ENCODE measurements around the gene IFFO2.

The IFFO2 gene

GRCh38 chr1:18861590-18861989 is 94.9 kb downstream of the IFFO2 start:
- no peak for TF ChIP-seq CTCF (IDR thresholded peaks at IDR 0.05)

- no peak for TF ChIP-seq CTCF (IDR thresholded peaks at IDR 0.05)
Observed at GRCh38 chr1:18861082-18861481, 95.4 kb downstream of the IFFO2 start.

- TF ChIP-seq CTCF (IDR thresholded peaks at IDR 0.05), result no peak
Observed at GRCh38 chr1:18859560-18859959, 96.9 kb downstream of the IFFO2 start, which contains the start of gene TAS1R2. TSS of gene TAS1R2 (minus strand) at chr1:18859660. CDS start at chr1:18859660, 0 bp downstream.

GRCh38 chr1:18858070-18858688 is 98.3 kb downstream of the IFFO2 start:
- no peak for TF ChIP-seq CTCF (IDR thresholded peaks at IDR 0.05)

GRCh38 chr1:18856435-18856834 is 100.0 kb downstream of the IFFO2 start:
- no peak for TF ChIP-seq CTCF (IDR thresholded peaks at IDR 0.05)

- no peak for TF ChIP-seq CTCF (IDR thresholded peaks at IDR 0.05)
Observed at GRCh38 chr1:18855573-18855972, 100.9 kb downstream of the IFFO2 start.

- no peak; the same call in 1 of the 2 replicates for TF ChIP-seq CTCF (IDR thresholded peaks at IDR 0.05)
Observed at GRCh38 chr1:18854331-18855025, 102.0 kb downstream of the IFFO2 start.

All from LNCAP (cell line).